K562 (cell line): Measurements from ENCODE around the gene DAZAP1. TPM values are rescaled to one million over a fixed set of nuclear protein-coding genes. Genes with fewer than 3 reads are reported as not detected.

Experiments used
- ATAC-seq: fragments of 200-7000 bp; cut with Tn5 transposase; 3 replicates; pipeline ENCODE4 v1.9.1; 2020; ENCODE audit warnings: moderate library complexity
- BruUV-seq: library from RNA; stranded (reverse); fragments of 400-500 nt; replicated peaks from 2 replicates; lab custom pipeline; 2021; lab: Mats Ljungman, UMichigan
- CTCF ChIA-PET: fragments of 300-600 bp; formaldehyde crosslinking; extraction: SDS; loops from one replicate; lab custom pipeline; 2021; ENCODE audit warnings: low intra/inter-chr PET ratio; lab: Yijun Ruan, JAX
- POLR2A ChIA-PET: fragments of 300-600, 350-650 bp; sonication (Branson Sonifier 250); formaldehyde crosslinking; extraction: SDS; loops from one replicate; lab custom pipeline; 2021; ENCODE audit warnings: antibody characterized with exemption, inconsistent platforms; lab: Yijun Ruan, JAX
- DNase-seq, 4 experiments: peaks; one replicate each; pipeline versions ENCODE4 v3.0.0 to v3.0.0-alpha.2; 2011 to 2018; ENCODE audit warnings: low spot score in 3 of 4, mixed read lengths in 3 of 4; ENCODE audit errors: extremely low read depth in 1 of 4
- FAIRE-seq: peaks from 2 replicates; lab custom pipeline; 2011; peaks lifted over from hg19 to GRCh38; lab: Jason Lieb, UNC
- H2AFZ ChIP-seq: 2 replicates; pipeline ENCODE4 v1.6.0; 2011; ENCODE audit warnings: low read depth, low read length, control low read depth, inconsistent platforms
- H3K27ac ChIP-seq: fragments of 200-600 bp; 3 replicates; pipeline ENCODE4 v1.8.0; 2011; ENCODE audit warnings: low read depth, mild to moderate bottlenecking, control low read depth, inconsistent platforms, low read length, moderate library complexity, mixed read lengths; ENCODE audit errors: extremely low read depth
- H3K27me3 ChIP-seq, 2 experiments: fragments of 300-600 bp in 1 of 2; 2 replicates in 1 of 2; 3 replicates in 1 of 2; pipeline versions ENCODE4 v1.6.0 to v1.8.0; 2011; ENCODE audit warnings: inconsistent platforms in 2 of 2, low read length in 2 of 2, mild to moderate bottlenecking in 1 of 2, mixed read lengths in 1 of 2, moderate library complexity in 1 of 2; ENCODE audit not compliant: control insufficient read depth in 2 of 2, insufficient read depth in 2 of 2
- H3K36me3 ChIP-seq: fragments of 300-600 bp; 3 replicates; pipeline ENCODE4 v1.8.0; 2011; ENCODE audit warnings: mild to moderate bottlenecking, low read length, inconsistent platforms; ENCODE audit not compliant: control insufficient read depth, insufficient read depth
- H3K4me1 ChIP-seq, 2 experiments: fragments of 200-600 bp in 1 of 2; replicated peaks in 1 of 2; 2 replicates in 1 of 2; 3 replicates in 1 of 2; pipeline versions ENCODE4 v1.5.1 to v1.8.0; 2011; ENCODE audit warnings: inconsistent platforms in 2 of 2, low read length in 2 of 2, mild to moderate bottlenecking in 1 of 2, mixed read lengths in 1 of 2, moderate library complexity in 1 of 2; ENCODE audit not compliant: control insufficient read depth in 2 of 2, insufficient read depth in 2 of 2
- H3K4me2 ChIP-seq: 2 replicates; pipeline ENCODE4 v1.6.1; 2011; ENCODE audit warnings: low read length, control low read depth, inconsistent platforms, mixed read lengths; ENCODE audit not compliant: insufficient read depth
- H3K4me3 ChIP-seq: fragments of 200-600 bp; sonication (generic), shearing (Covaris generic); 2 replicates; pipeline ENCODE4 v1.5.1; 2016; ENCODE audit warnings: control low read depth, inconsistent platforms
- H3K79me2 ChIP-seq: fragments of 200-600 bp; 3 replicates; pipeline ENCODE4 v1.8.0; 2011; ENCODE audit warnings: low read length, inconsistent platforms; ENCODE audit not compliant: control insufficient read depth, insufficient read depth
- H3K9ac ChIP-seq, 2 experiments: 2 replicates each; pipeline versions ENCODE4 v1.6.0 to v1.6.1; 2011; ENCODE audit warnings: low read depth in 2 of 2, low read length in 2 of 2, control low read depth in 1 of 2, inconsistent platforms in 1 of 2, mild to moderate bottlenecking in 1 of 2, mixed read lengths in 1 of 2; ENCODE audit not compliant: insufficient read depth in 1 of 2
- H3K9me1 ChIP-seq: one replicate; pipeline ENCODE4 v1.6.0; 2011; ENCODE audit warnings: inconsistent platforms, mild to moderate bottlenecking, low read length, moderate library complexity; ENCODE audit not compliant: control insufficient read depth, insufficient read depth
- H3K9me3 ChIP-seq: replicated peaks from 2 replicates; pipeline ENCODE4 v1.5.1; 2011; ENCODE audit warnings: low read depth, low read length, inconsistent platforms; ENCODE audit not compliant: control insufficient read depth, insufficient read depth
- H4K20me1 ChIP-seq: replicated peaks from 2 replicates; pipeline ENCODE4 v1.6.1; 2011; ENCODE audit warnings: low read length, inconsistent platforms, mixed read lengths; ENCODE audit not compliant: control insufficient read depth, insufficient read depth
- BCL6 ChIP-seq: fragments of 250-450 bp; sonication (Bioruptor Pico); IDR thresholded peaks from 2 replicates; pipeline ENCODE4 v1.4.0; 2020
- ETV6 ChIP-seq, 3 experiments: fragments of 150-350 bp in 1 of 3; sonication (generic) in 1 of 3; formaldehyde crosslinking in 1 of 3; IDR thresholded peaks; 2 replicates each; pipeline versions ENCODE4 v1.6.1 to v1.8.0; 2014 to 2022; ENCODE audit warnings: borderline replicate concordance in 2 of 3, low read depth in 2 of 3, antibody characterized with exemption in 1 of 3, low read length in 1 of 3, mild to moderate bottlenecking in 1 of 3, missing genetic modification reagents in 1 of 3
- HDAC3 ChIP-seq: fragments of 450-650 bp; IDR thresholded peaks from 2 replicates; pipeline ENCODE4 v1.6.1; 2018; ENCODE audit warnings: borderline replicate concordance, mild to moderate bottlenecking, moderate library complexity; ENCODE audit not compliant: partially characterized antibody
- NFXL1 ChIP-seq: fragments of 450-650 bp; formaldehyde crosslinking; IDR thresholded peaks from 2 replicates; pipeline ENCODE4 v1.4.0; 2021; ENCODE audit warnings: mild to moderate bottlenecking
- POLR2G ChIP-seq: fragments of 200-400 bp; formaldehyde crosslinking; IDR thresholded peaks from 2 replicates; pipeline ENCODE4 v1.6.1; 2017; ENCODE audit warnings: low read depth, mild to moderate bottlenecking, antibody characterized with exemption, low read length, moderate library complexity
- RBFOX2 ChIP-seq: fragments of 200-400 bp; formaldehyde crosslinking; IDR thresholded peaks from 2 replicates; pipeline ENCODE4 v1.6.1; 2017; ENCODE audit warnings: low read depth, mild to moderate bottlenecking, low read length, moderate library complexity
- RHOXF2B ChIP-seq: fragments of 250-450 bp; sonication (Bioruptor Pico); conservative IDR thresholded peaks from 2 replicates; pipeline ENCODE4 v1.5.1; 2021
- ZBTB17 ChIP-seq: fragments of 450-650 bp; formaldehyde crosslinking; IDR thresholded peaks from 2 replicates; pipeline ENCODE4 v1.4.0; 2020; ENCODE audit warnings: mild to moderate bottlenecking
- WGBS: fragments of 100-300 bp; shearing (Covaris generic); methylation state at CpG from one replicate; pipeline ENCODE4 v1.1.6; 2016; ENCODE audit warnings: low coverage, mixed read lengths; ENCODE audit not compliant: insufficient coverage; ENCODE audit errors: missing lambda C conversion rate; 5-methylcytosine and 5-hydroxymethylcytosine counted together
- in situ Hi-C: fragments of 300-500 bp; cut with MboI; formaldehyde crosslinking; loops from 4 replicates; pipeline ENCODE4 v1.15.0; 2018; ENCODE audit warnings: inconsistent platforms, mixed read lengths
- intact Hi-C: fragments of 100-400 bp; cut with micrococcal nuclease; formaldehyde crosslinking; loops from 2 replicates; pipeline ENCODE4 v1.14.2; 2022
- polyA plus RNA-seq, 8 experiments: library from polyadenylated mRNA; depleted of rRNA in 4 of 8; stranded (reverse) in 5 of 8; unstranded in 3 of 8; fragments of >200 nt; fragmentation: Nextera tagmentation in 2 of 8; fragmentation: Illumina TruSeq in 1 of 8; extraction: Ambion mirVana in 2 of 8; extraction: Trizol in 1 of 8; gene quantifications; 2 replicates each; pipeline versions ENCODE4 v1.2.1 to v1.2.3, GENCODE V29; 2011 to 2014; ENCODE audit warnings: inconsistent platforms in 1 of 8, missing spikeins in 1 of 8
- total RNA-seq, 7 experiments: library from RNA; depleted of rRNA in 6 of 7; stranded (reverse); fragments of >200 nt in 6 of 7; fragmentation: Illumina TruSeq in 2 of 7; extraction: Trizol in 2 of 7; gene quantifications; 2 replicates each; pipeline versions ENCODE4 v1.2.1 to v1.2.3, GENCODE V29; 2011 to 2021; ENCODE audit warnings: low replicate concordance in 1 of 7
- TF ChIP-seq, protein P1 (sequence below): sonication (generic); formaldehyde crosslinking; IDR thresholded peaks from 2 replicates; pipeline ENCODE4 v1.8.1; 2022; ENCODE audit warnings: missing genetic modification reagents

Gene DAZAP1
- total and polyA plus RNA-seq, 9 of the 15 experiments (the other 6 are each of a cell fraction or from before 2014, with no cell fraction given): 10.8 to 289 (median 142) TPM

DNA sequence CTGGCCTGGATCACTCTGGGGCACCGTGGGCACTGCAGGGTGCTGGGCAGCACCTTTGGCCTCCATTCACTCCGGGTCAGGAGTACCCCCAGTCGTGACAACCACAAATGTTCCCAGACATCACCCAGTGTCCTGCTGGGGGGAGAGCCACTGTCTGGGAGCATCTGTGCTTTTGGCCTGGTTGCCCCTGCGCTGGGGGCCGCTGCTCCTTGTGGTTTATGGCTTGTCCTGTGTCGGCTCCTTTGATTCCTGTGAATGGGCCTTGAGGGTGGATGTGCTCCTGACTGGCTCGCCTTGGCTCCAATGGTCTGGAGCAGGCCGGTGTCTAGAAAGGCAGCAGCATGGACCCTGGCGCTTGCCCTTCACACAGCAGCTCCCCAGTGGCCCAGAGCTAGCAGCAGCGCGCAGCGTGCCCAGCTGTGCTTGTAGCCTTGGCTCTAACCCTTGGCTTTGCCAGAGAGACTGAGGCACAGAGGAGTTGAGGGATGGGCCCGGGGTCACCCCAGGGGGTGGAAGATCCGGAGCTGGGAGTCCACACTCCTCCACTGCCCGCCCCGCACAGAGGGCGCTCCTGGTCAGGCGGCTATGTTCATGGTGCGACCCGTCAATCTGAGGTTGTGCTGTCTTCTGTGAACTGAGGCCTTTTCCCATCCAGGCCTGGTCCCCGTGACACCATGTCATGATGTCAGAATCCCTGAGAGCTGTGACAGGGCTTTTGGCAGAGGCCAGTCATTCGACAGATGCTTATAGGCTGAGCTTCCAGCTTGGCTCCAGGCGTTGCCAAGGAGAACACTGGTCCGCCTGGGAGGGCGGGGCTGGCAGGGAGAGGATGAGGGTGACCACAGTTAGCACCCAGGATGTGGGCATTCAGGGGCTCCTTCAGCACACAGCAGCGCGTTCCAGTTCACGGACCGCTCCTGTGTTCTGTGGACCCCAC is 4.1 kb downstream of the DAZAP1 start (continued):
- TF ChIP-seq, protein P1, sequence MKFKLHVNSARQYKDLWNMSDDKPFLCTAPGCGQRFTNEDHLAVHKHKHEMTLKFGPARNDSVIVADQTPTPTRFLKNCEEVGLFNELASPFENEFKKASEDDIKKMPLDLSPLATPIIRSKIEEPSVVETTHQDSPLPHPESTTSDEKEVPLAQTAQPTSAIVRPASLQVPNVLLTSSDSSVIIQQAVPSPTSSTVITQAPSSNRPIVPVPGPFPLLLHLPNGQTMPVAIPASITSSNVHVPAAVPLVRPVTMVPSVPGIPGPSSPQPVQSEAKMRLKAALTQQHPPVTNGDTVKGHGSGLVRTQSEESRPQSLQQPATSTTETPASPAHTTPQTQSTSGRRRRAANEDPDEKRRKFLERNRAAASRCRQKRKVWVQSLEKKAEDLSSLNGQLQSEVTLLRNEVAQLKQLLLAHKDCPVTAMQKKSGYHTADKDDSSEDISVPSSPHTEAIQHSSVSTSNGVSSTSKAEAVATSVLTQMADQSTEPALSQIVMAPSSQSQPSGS (CRISPR knock-in tag): no peak
- no peak for TF ChIP-seq BCL6 (CRISPR knock-in tag)
- no peak for TF ChIP-seq RHOXF2B (CRISPR knock-in tag)
- no peak for TF ChIP-seq NFXL1 (CRISPR knock-in tag)

DNA sequence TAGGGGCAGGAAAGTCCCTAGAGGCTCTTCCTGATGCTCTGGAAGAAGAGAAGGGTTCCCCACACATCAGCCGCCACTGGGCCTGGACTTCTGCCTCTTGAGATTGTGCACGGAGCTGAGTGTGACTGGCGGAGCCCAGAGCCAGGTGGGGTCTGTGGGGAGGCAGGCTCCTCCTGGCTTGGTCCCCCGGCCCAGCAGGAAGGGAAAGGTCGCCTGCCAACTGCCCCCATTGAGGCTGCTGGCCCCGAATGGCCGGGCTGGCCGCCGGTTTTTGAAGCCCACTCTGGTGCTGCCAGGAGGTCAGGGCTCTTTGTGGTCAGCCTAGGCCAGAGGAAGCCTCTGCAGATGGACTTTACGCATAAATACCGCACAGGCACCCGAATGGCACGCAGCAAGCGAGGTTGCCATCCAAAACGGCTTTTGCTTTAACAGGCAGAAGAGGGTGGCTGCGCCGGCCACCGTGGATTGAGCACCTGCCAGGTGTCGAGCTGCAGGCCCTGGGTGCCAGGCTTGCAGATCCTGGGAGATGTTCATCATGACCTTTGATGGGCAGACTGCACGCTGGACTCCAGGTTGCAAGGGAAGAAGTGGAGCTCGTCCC is 5.0 kb downstream of the DAZAP1 start:
- peaks cover 34% of the 10 kb centered on the region for H3K9me1 ChIP-seq
- H3K36me3 ChIP-seq: peaks cover 80% of the 10 kb centered on the region; the same call in 2 of the 3 replicates
- H3K79me2 ChIP-seq: peaks cover 99% of the 10 kb centered on the region
- WGBS: 91% methylated on average over 18 of the region's 21 CpGs
- H3K9me3 ChIP-seq: no peaks in the 10 kb centered on the region
- BruUV-seq: no TSS peak
- peaks cover 75% of the 10 kb centered on the region for H4K20me1 ChIP-seq
- CTCF ChIA-PET: interaction anchor here (0.6 kb wide), 1 partner anchor 162 kb away, joined by 6 read pairs; no protein-coding TSS in a partner anchor
- no peak for DNase-seq
- H3K4me3 ChIP-seq: no peak overlapping the region
- no peak overlapping the region for H3K4me2 ChIP-seq
- no peak for ATAC-seq
- no peaks in the 10 kb centered on the region for H3K27me3 ChIP-seq
- no peak for FAIRE-seq
- POLR2A ChIA-PET: interaction anchor here (0.7 to 7.4 kb wide), 8 partner anchors 9 to 165 kb away, joined by 3 to 52 read pairs (median 6); partner anchors contain the start of gene CIRBP
- TF ChIP-seq HDAC3 (no peak), ZBTB17 (CRISPR knock-in tag) (no peak), ETV6 (IDR thresholded peaks at IDR 0.05; ENCODE audit: borderline replicate concordance in 1 of 2, low read depth in 2 of 2, low read length in 1 of 2) (no peak), ETV6 (CRISPR knock-in tag; IDR thresholded peaks at IDR 0.05; ENCODE audit: borderline replicate concordance) (no peak), RBFOX2 (peak; percentile 62), POLR2G (peak; percentile 13; the same call in 1 of the 2 replicates)
- H3K27ac ChIP-seq: no peak overlapping the region
- in situ Hi-C loops: no loop called here
- H3K4me1 ChIP-seq: peaks cover 42 to 90% of the 10 kb centered on the region in 2 experiments
- no peak overlapping the region for H2AFZ ChIP-seq
- peak overlapping the region in 1 of 2 experiments; percentile 93; a peak in 2 of 4 replicates for H3K9ac ChIP-seq
- intact Hi-C loops: no loop called here
